Astrocyte of the cerebellum (primary cell): ENCODE results near the gene SOBP.

ENCODE experiments used
- DNase-seq: peaks from one replicate; pipeline ENCODE4 v3.0.0-alpha.2; 2011; ENCODE audit warnings: low read depth
- H3K4me3 ChIP-seq: 2 replicates; pipeline ENCODE4 v1.5.1; 2011; ENCODE audit warnings: mild to moderate bottlenecking, low read depth, low read length, moderate library complexity
- CTCF ChIP-seq: IDR thresholded peaks from 2 replicates; pipeline ENCODE4 v1.5.1; 2012; ENCODE audit warnings: low read length, low read depth, moderate library complexity, mild to moderate bottlenecking; ENCODE audit errors: missing control alignments
- in situ Hi-C: cut with HindIII; loops from 2 replicates; pipeline ENCODE4 v1.10.0; 2017; ENCODE audit warnings: low sequenced_read_pairs

The SOBP gene

GRCh38 chr6:107614828-107615227, 124.9 kb downstream of the SOBP start:
- H3K4me3 ChIP-seq, result no peak overlapping the region
- TF ChIP-seq CTCF, result no peak
- no peak for DNase-seq
- in situ Hi-C loops, result no loop called here

- in situ Hi-C loops, result no loop called here
- no peak for TF ChIP-seq CTCF
- DNase-seq, result no peak
- no peak overlapping the region for H3K4me3 ChIP-seq
These were observed 126.9 kb downstream of the SOBP start for GRCh38 chr6:107616775-107617174.

- in situ Hi-C loops, result no loop called here
- no peak for DNase-seq
- no peak overlapping the region for H3K4me3 ChIP-seq
- no peak for TF ChIP-seq CTCF
These were observed 127.5 kb downstream of the SOBP start for GRCh38 chr6:107617341-107617932.

GRCh38 chr6:107618672-107619071, 128.8 kb downstream of the SOBP start:
- no peak for DNase-seq
- in situ Hi-C loops, result no loop called here
- H3K4me3 ChIP-seq, result no peak overlapping the region
- no peak for TF ChIP-seq CTCF

- DNase-seq, result no peak
- in situ Hi-C loops, result no loop called here
- H3K4me3 ChIP-seq, result no peak overlapping the region
- no peak for TF ChIP-seq CTCF
These were observed 130.8 kb downstream of the SOBP start for GRCh38 chr6:107620732-107621131.

GRCh38 chr6:107621229-107621937, 131.5 kb downstream of the SOBP start:
- DNase-seq, result no peak
- no peak overlapping the region for H3K4me3 ChIP-seq
- in situ Hi-C loops, result no loop called here
- TF ChIP-seq CTCF, result no peak
